NCI-H1436 (cell line): ENCODE data around the gene VWF.
"Not testable (repeated sequence)": the region's sequence is repeated elsewhere in the genome, so short reads cannot be mapped to it uniquely, and the experiment has no call there.

Source experiments
- DNase-seq: peaks from one replicate; lab custom pipeline; 2025; lab: John Stamatoyannopoulos, UW

The VWF gene

DNA sequence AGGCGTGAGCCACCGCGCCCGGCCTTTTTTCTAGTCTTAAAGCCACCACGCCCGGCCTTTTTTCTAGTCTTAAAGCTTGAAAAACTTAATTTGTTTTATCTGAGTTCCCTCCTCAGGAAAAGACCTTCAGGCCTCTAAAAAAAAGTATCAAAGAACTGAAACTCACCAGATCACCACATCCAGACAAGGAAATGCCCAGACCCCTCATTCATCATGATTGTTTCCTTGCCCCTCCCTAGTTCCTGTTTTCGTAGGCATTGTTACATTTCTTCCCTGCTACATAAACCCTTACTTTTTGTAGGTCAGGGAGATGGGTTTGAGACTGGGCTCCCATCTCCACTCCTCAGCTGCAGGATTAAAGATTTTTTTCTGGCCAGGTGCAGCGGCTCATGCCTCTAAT lies 21.1 kb upstream of the VWF start:
- DNase-seq = no peak

DNA sequence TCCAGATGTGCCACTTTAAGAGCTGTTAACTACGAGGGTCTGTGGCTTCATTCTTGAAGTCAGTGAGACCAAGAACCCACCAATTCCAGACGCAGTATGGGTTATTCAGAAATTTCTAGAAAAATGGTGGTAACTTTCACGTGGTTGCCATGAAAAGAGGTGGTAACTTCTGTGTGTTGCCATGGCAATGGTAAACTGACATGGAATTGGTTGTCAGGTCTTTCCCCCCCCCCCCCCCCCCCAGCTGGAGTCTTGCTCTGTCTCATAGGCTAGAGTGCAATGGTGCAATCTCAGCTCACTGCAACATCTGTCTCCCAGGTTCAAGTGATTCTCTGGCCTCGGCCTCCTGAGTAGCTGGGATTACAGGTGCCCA lies 18.8 kb upstream of the VWF start:
- no peak for DNase-seq

DNA sequence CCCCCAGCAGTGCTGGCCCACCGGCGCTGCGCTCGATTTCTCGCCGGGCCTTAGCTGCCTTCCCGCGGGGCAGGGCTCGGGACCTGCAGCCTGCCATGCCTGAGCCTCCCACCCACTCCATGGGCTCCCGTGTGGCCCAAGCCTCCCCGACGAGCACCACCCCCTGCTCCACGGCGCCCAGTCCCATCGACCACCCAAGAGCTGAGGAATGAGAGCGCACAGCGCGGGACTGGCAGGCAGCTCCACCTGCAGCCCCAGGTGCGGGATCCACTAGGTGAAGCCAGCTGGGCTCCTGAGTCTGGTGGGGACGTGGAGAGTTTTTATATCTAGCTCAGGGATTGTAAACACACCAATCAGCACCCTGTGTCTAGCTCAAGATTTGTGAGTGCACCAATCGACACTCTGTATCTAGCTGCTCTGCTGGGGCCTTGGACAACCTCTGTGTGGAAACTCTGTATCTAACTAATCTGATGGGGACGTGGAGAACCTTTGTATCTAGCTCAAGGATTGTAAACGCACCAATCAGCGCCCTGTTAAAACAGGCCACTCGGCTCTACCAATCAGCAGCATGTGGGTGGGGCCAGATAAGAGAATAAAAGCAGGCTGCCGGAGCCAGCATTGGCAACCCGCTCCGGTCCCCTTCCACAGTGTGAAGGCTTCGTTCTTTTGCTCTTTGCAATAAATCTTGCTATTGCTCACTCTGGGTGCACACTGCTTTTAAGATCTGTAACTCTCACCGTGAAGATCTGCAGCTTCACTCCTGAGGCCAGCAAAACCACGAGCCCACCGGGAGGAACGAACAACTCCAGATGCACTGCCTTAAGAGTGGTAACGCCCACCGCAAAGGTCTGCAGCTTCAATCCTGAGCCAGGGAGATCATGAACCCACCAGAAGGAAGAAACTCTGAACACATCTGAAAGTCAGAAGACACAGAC lies 18.2 kb upstream of the VWF start:
- not testable (repeated sequence) for DNase-seq

- DNase-seq = not testable (repeated sequence)
These were observed 17.4 kb upstream of the VWF start for GRCh38 chr12:6141731-6142367.

- no peak for DNase-seq
These were observed 16.4 kb upstream of the VWF start for GRCh38 chr12:6140651-6141447.

GRCh38 chr12:6135071-6135470 lies 10.6 kb upstream of the VWF start:
- no peak for DNase-seq

DNA sequence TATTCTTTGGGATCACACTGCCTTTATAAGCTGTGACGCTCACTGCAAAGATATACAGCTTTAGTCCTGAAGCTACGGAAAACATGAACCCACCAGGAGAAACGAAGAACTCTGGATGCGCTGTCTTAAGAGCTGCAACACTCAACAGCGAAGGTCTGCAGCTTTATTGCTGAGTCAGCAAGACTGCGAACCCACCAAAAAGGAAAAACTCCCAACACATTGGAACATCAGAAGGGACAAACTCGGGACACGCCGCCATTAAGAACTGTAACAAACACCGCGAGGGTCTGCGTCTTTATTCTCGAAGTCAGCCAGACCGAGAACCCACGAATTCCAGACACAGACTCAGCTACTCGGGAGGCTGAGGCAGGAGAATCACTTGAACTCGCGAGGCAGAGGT lies 9.2 kb upstream of the VWF start:
- no peak for DNase-seq

- DNase-seq = no peak
These were observed 8.0 kb upstream of the VWF start for GRCh38 chr12:6132496-6132895.

GRCh38 chr12:6125310-6125608 lies 789 bp upstream of the VWF start:
- DNase-seq = no peak

DNA sequence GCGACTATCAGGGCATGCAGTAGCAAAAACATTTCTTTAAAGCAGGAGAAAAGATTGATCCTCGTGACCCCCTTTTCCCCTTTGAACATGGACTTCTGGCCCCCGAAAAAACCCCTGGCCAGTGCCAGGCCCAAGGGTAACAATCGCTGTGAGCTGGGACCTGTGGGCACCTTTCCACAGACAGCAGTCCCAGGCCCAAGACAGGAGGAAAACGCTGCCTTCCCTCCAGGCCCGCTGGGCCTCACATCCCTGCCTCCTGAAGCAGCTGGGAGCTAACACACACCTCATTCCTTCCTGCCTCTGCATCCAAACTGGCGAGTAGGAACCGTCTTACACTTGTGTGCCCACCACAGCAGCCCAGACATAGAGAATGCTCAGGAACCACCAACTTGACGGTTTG lies 1.2 kb downstream of the VWF start:
- no peak for DNase-seq

DNA sequence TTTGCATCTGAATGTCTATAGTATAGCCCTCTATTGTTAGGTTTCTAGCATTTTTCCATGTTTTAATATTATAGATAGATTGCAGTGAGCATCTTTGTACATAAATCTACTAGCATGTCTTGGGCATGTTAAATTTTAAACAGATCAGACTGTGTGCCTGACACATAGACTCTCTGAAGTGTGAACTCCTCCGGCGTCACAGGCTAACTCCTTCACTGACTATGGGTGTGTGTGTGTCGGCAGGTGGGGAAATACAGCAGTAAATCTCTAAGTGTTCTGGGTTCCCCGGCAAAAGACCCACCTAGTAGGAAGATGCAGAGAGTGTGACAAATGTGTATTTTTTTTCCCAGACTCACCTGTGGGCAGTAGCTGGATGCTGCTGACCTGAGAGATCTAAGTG lies 2.3 kb downstream of the VWF start:
- DNase-seq = no peak

DNA sequence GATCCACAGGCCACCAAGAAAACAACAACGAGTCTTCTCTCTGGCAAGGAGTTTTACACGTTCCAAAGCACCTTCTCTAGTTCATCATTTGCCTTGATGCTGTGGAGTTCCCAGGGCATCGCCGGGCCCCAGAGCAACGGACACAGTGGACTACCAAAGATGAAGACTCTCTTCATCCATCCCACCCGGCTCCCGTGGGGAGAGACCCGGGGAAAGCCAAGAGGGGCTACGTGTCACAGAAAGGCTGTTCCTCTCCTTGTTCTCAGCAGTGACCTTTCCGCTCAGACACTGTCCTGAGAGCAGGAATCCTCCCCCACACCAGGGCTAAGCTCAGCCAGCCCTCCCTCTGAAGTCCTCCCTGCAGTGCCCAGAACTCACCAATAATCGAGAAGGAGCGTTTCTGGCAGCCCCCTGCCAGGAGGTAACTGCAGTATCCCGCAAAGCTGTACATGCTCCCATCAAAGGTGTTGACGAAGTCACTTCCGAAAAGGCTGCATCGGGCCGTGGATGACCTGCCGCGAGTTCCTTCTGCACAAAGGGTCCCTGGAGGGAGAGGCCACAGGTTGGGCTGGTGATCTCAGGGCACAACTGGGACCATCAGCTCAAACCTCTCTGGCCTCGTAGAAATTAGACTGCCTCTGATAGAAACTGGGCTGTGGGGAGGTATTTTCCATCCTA lies 3.5 kb downstream of the VWF start:
- no peak for DNase-seq

GRCh38 chr12:6118891-6119568 lies 5.4 kb downstream of the VWF start:
- DNase-seq = no peak

DNA sequence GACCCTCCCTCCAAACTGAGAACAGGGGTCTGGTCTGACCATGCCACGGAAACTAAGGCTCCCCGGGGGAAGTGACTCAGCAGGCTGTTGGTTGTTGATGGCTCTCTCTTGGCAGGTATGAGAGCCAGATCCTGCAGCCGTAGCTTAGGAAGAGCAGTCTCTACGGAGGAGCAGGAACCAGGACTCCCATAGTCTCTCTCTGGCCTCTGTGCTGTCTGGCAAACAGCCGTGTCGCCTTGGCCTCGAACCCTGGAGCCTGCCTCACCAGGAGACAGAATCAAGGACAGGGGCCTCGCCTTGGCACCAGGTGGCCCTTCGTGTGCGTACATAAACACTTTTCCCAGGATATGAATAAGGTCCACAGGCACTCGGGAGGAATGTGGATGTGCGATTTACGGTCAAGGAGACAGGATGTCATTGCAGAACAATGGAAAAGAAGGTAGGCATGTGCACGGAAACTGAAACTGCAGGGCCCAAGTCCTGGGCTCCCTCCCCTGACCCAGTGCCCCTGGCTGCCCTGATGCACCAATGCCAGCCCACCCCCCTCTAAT lies 7.9 kb downstream of the VWF start:
- no peak for DNase-seq

DNA sequence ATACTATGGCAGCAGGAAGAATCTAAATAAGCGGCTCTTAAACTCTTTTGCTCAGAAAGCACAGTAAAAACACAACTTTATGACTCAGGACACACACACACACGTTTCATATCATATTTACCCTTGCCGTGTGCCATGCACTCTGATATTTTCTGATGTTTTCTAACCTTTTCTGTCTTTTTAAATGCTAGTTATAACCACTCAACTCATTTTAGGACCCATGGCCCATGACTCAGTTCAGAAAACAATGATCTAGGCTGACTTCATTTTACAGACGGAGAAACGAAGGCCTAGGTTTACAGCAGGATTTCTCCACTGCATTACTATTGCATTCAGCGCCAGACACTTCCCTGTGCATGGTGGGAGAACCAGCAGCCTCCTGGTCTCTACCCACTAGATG lies 9.1 kb downstream of the VWF start:
- no peak for DNase-seq

DNA sequence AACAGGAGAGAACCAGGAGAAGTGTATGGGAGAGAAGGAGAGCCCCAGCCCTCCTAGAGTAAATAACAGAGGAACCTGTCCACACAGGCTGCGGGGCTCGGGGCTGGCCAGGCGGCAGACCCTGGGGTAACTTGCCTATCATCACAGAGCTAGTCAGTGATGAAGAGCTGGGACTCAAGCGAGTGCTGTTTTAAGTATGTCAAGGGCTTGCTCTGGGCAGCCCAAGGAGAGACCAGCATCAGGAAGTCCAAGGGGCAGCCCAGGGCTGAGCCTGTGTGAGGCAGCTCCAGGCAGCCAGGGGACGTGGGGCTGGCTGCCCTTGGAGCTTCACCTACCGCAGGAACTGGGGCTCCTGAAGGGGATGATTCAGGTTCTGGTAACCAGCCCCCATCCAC lies 10.0 kb downstream of the VWF start:
- DNase-seq = no peak

DNA sequence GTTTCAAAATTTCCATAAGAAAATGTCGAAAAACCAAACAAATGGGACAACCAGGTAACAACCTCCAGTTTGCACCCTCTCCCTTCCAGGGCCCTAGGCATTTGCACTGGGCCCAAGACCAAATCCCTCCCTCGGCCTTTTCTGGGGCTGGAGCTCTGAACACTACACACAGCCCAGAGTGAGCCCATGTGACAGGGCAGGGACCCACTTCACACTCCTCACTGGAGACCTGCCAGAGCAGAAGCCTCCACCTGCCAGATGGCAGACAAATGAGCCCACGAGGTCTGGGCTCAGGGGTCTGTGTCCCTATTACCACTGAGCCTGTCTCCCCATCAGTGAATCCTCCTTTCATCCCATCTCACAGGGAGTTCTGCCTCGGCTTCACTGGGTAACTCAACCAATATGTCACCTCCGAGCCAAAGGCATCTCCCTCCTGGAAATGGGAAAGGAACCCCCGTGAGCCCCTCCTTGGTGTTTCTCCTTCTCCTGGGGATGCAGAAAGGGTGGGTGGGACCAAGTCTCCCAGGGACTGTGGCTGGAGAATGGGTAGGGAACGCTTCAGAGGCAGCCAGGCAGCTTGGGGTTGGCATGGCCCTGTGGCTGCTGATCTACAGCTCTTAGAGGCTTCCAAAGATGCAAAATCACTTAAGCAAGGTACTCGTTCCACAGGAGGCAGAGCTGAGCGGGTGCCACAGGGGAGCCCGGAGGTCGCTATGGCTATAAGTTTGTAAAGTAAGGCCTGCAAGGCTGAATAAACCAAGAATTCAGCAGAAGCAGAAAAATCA lies 10.6 kb downstream of the VWF start:
- DNase-seq = no peak

- no peak for DNase-seq
These were observed 12.5 kb downstream of the VWF start for GRCh38 chr12:6112004-6112403.

GRCh38 chr12:6110006-6110405 lies 14.5 kb downstream of the VWF start:
- no peak for DNase-seq

GRCh38 chr12:6106218-6106617 lies 18.3 kb downstream of the VWF start:
- DNase-seq = no peak

- DNase-seq = no peak
These were observed 19.6 kb downstream of the VWF start for GRCh38 chr12:6104842-6105241.
